Measurements from ENCODE around the gene HSPG2.

The HSPG2 gene

DNA sequence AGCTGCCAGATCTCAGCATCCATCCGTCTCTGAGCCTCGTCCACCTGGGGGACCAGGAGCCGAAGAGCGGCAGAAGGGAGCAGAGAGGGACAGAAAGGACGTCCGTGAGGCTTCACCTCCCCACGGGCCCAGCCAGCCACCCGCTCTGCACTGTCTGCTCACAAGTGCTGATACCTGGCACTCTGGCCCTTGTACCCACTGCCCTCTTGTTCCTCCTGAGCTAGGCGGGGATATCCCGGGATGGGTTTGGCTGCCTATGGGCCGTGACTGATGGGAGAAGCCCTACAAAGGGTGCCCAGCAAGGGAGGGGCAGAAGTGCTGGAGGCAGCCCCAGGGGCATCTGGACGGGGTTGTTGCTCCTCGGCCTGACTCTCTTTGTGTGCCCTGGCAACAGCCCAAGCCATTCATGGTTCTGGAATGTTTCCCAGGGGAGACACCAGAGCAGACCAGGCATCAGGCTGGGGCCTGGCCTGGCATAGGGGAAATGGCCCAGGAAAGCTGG is 67.4 kb downstream of the HSPG2 start:
- Mint-ChIP-seq H3K9me3 (no peaks in the 10 kb centered on the region), H3K27me3 (no peaks in the 10 kb centered on the region), H3K4me3 (no peak overlapping the region), H3K36me3 (ENCODE audit: low read depth) (no peaks in the 10 kb centered on the region), H3K4me1 (ENCODE audit: low read depth) (no peaks in the 10 kb centered on the region), H3K27ac (no peak overlapping the region)
- DNase-seq = no peak

DNA sequence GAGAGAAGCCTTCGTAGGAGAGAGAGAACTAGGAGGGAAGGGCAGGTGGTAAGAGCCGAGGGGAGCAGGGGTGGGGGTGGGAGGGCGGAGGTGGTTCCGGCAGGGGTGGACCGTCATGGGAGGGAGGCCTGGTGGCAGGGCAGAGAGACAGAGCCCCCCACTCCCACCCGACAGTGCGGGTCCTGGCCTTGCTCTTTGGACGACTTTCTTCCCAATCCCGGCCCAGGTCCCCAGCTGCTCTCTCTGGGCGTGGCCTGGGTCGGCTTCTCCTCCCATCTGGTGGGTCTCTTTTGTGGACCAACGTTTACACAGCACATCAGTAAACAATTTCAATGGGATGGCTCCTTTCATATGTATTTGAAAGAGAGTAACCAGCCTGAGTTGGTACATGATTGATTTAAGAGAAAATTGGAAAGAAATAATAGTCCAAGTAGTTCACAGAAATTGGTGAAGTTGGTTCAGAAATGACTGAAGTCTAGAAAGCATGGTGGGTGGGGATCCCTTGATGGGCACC is 68.1 kb downstream of the HSPG2 start:
- no peak overlapping the region for H3K4me3 Mint-ChIP-seq

DNA sequence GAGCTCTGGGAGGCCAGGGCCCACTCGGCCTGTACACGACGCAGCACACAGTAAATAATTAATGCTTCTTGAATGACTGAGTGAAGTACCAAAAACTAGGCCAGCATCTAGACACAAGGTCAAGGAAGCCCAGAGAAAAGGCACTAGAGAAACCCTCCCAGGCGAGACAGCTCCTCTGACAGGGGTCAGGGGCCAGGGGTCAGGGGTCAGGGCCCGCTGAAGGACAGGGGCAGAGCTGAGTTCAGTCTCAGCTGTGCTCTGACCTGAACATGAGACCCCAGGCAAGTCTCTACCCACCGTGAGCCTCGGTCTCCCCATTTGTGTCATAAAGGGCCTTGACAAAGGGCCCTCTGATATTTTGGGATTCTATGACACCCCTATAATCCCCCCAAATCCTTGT is 68.6 kb downstream of the HSPG2 start:
- no peaks in the 10 kb centered on the region for H3K27me3 Mint-ChIP-seq
- H3K36me3 Mint-ChIP-seq (ENCODE audit: low read depth) = no peaks in the 10 kb centered on the region
- no peaks in the 10 kb centered on the region for H3K9me3 Mint-ChIP-seq
- DNase-seq = no peak
- H3K27ac Mint-ChIP-seq = no peak overlapping the region
- no peaks in the 10 kb centered on the region for H3K4me1 Mint-ChIP-seq (ENCODE audit: low read depth)
- H3K4me3 Mint-ChIP-seq = no peak overlapping the region

More for the DNA sequence above, 68.1 kb downstream of the HSPG2 start:
- no peaks in the 10 kb centered on the region for H3K36me3 Mint-ChIP-seq (ENCODE audit: low read depth)
- no peak for DNase-seq
- H3K4me1 Mint-ChIP-seq (ENCODE audit: low read depth) = no peaks in the 10 kb centered on the region
- no peaks in the 10 kb centered on the region for H3K9me3 Mint-ChIP-seq
- H3K27me3 Mint-ChIP-seq = no peaks in the 10 kb centered on the region
- no peak overlapping the region for H3K27ac Mint-ChIP-seq

DNA sequence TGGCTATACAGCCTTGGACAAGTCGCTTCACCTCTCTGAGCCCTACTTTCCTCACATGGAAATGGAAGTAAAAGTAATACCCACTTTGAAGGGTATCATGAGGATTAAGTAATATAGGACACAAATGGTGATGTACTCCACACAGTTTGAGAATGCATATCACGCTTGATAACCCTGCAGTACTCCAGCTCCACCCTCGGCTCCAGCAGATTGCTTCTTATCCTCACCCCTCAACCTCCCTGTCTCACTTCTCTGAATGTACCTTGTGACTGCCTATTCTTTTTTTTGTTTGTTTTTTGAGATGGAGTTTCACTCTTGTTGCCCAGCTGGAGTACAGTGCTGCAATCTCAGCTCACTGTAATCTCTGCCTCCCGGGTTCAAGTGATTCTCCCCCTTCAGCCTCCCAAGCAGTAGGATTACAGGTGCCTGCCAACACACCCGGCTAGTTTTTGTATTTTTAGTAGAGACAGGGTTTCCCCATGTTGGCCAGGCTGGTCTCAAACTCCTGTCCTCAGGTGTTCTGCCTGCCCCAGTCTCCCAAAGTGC is 69.6 kb downstream of the HSPG2 start:
- no peaks in the 10 kb centered on the region for H3K36me3 Mint-ChIP-seq (ENCODE audit: low read depth)
- no peaks in the 10 kb centered on the region for H3K9me3 Mint-ChIP-seq
- H3K27ac Mint-ChIP-seq = no peak overlapping the region
- H3K27me3 Mint-ChIP-seq = no peaks in the 10 kb centered on the region
- H3K4me3 Mint-ChIP-seq = no peak overlapping the region
- no peak for DNase-seq
- H3K4me1 Mint-ChIP-seq (ENCODE audit: low read depth) = no peaks in the 10 kb centered on the region

DNA sequence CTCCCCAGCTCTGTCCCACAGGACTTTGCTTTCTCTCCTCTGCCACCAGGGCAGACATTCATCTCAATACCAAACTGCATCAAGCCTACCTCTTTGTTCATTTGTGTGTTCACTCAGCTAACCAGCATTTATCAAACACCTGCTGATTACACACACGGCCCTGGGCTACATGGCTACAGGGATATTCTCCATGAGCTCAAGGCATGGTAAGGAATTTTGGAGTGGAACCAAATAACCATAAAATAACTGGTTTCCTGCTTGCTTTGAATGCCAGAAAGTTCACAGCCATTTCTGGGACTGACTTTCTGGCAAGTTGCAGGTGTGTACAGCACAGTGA is 70.4 kb downstream of the HSPG2 start:
- Mint-ChIP-seq H3K4me3 (no peak overlapping the region), H3K4me1 (ENCODE audit: low read depth) (no peaks in the 10 kb centered on the region), H3K36me3 (ENCODE audit: low read depth) (no peaks in the 10 kb centered on the region), H3K27me3 (no peaks in the 10 kb centered on the region), H3K9me3 (no peaks in the 10 kb centered on the region), H3K27ac (no peak overlapping the region)
- no peak for DNase-seq

DNA sequence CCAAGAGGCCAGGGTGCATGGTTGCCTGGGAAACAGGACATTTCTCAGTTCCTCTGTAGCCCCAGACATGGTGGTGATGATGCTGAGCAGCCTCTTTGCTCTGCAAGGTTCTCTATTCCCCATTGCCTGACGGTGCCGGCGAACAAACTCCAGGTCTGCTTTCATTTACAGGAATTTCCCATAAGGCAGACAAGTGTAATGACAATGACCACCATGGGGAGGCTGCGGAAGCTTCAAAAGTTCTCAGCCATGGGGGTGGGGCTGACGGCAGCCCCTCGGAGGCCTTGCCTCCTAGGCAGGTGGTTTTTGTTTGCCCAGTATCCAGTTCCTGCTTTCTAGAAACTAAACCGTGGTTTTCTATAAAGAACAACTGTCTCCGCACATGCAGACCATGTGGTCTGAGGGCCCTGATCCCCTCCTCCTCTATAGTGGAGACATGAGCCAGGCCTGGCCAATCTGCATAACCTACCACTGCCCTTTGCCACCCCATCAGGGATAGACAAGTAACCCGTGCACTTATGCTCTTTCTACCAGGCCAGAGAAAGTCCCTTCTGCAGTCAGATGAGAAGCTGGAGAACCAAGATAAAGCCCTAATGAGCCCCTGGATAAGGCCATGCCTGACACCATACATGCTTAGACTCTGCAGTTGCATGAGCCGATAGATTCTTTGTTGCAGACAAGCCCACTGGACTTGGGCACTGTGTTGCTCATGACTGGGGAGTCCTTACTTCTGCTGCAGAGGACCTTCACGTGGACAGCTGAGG is 71.0 kb downstream of the HSPG2 start:
- no peak for DNase-seq
- no peak overlapping the region for H3K27ac Mint-ChIP-seq
- no peaks in the 10 kb centered on the region for H3K4me1 Mint-ChIP-seq (ENCODE audit: low read depth)
- H3K4me3 Mint-ChIP-seq = no peak overlapping the region
- H3K36me3 Mint-ChIP-seq (ENCODE audit: low read depth) = no peaks in the 10 kb centered on the region
- no peaks in the 10 kb centered on the region for H3K27me3 Mint-ChIP-seq
- H3K9me3 Mint-ChIP-seq = no peaks in the 10 kb centered on the region

DNA sequence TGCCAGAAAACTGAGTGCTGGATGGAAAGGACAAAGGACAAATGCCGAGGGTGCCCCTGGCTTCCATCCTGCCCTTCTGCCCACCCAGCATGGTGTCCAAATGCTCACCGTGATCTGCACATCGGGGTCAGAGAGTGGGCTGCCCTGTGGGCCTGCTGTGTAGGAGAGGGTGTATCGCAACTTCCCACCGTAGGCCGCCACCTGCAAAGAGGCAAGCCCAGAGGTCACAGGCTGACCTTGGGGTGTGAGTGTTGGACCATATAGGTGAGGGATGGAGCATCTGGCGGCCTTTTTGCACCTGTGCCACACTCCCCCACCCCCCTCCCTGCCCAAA is 71.5 kb downstream of the HSPG2 start:
- no peaks in the 10 kb centered on the region for H3K36me3 Mint-ChIP-seq (ENCODE audit: low read depth)
- H3K4me3 Mint-ChIP-seq = no peak overlapping the region
- no peaks in the 10 kb centered on the region for H3K9me3 Mint-ChIP-seq
- H3K27me3 Mint-ChIP-seq = no peaks in the 10 kb centered on the region
- no peak for DNase-seq
- H3K27ac Mint-ChIP-seq = no peak overlapping the region
- H3K4me1 Mint-ChIP-seq (ENCODE audit: low read depth) = no peaks in the 10 kb centered on the region

DNA sequence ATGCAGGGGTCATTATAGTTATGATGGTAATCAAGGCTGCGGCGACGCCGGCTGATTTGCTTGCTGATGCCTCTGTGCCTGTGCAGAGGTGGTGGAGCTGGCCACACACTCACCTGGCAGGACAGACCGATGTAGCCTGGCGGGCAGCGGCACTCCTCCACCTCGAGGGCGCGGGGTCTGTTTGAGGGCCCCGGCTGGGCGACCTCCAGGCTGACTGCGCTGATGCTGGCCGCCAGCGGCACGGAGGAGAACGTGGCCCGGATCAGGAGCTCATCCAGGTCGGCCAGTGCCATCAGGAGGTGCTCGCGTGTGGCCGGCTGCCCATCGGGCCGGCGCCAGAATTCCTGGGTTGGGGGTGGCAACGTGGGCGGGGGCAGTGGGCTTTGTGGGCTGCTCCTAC is 72.4 kb downstream of the HSPG2 start:
- H3K27ac Mint-ChIP-seq = no peak overlapping the region
- no peaks in the 10 kb centered on the region for H3K36me3 Mint-ChIP-seq (ENCODE audit: low read depth)
- H3K27me3 Mint-ChIP-seq = no peaks in the 10 kb centered on the region
- H3K9me3 Mint-ChIP-seq = no peaks in the 10 kb centered on the region
- no peak for DNase-seq
- no peaks in the 10 kb centered on the region for H3K4me1 Mint-ChIP-seq (ENCODE audit: low read depth)
- H3K4me3 Mint-ChIP-seq = no peak overlapping the region

DNA sequence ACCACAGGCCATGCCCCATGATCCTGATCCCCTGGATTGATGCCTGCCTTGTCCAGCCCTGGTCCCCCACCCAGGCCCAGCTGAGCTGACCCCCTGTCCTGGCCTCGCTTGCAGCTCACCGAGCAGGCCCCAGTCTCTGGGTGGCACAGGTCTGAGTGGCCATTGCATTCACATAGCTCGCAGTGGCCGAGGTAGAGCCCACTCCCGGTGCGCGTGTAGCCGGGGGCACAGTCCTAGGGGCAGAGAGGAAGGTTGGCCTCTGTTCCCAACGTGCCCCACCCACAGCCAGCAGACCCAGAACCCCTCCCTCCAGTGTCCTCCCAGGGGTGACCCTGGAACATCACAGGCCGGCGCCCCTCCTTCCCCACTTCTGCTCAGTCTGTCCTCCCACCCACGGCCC is 73.1 kb downstream of the HSPG2 start:
- no peaks in the 10 kb centered on the region for H3K4me1 Mint-ChIP-seq (ENCODE audit: low read depth)
- no peak overlapping the region for H3K27ac Mint-ChIP-seq
- no peak overlapping the region for H3K4me3 Mint-ChIP-seq
- no peaks in the 10 kb centered on the region for H3K27me3 Mint-ChIP-seq
- no peaks in the 10 kb centered on the region for H3K36me3 Mint-ChIP-seq (ENCODE audit: low read depth)
- no peaks in the 10 kb centered on the region for H3K9me3 Mint-ChIP-seq
- no peak for DNase-seq

DNA sequence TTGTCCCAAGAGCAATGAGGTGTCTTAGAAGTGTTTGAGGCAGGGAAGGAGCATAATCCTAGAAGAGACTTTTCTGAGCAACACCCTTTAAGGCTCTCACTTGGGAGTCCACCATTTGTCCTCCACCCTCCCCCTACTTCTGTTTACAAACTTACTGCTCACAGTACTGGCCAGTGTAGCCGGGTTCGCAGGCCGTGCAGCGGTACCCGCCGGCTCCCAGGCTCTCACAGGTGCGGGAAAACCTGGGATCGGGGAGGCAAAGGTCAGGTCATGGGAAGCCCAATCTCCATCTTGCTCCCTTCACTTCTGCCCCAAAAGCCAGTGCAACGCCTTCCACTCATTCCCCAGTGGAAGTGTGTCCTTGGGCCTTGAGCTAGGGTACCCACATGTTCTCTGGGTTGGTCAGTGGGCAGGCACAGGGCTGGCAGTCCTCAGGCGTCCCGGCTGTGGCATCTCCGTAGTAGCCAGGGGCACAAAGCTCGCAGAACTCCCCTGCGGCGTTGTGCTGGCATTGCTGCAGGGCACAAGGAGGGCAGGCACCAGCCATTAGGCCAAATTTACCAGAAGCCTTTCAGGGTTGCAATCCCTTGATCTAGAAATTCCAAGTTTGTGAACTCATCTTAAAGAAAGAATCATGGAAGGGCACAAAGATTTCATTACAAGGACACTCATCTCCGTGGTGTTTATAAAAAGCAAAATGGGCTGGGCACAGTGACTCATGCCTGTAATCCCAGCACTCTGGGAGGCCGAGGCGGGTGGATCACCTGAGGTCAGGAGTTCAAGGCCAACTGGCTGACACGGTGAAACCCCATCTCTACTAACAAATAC is 75.3 kb downstream of the HSPG2 start:
- H3K4me3 Mint-ChIP-seq = no peak overlapping the region
- H3K4me1 Mint-ChIP-seq (ENCODE audit: low read depth) = no peaks in the 10 kb centered on the region

DNA sequence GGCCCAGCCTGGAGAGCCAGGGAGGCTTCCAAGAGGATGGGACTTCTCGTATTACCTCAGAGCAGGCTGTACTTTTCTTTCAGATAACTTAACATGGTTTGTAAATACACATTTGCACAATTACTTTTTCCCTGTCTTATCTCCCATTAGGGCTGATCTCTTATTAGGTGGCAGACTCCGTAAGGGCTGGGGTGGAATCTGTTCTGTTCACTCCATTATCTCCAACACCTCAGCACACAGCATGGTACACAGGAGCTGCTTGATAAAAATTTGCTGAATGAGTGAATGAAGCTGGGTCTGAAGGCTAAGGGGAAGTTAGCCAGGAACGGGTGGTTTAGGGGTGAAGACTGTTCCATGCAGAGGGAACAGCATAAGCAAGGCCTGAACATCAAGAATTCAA is 76.1 kb downstream of the HSPG2 start:
- H3K4me3 Mint-ChIP-seq = no peak overlapping the region
- no peak overlapping the region for H3K27ac Mint-ChIP-seq
- no peak for DNase-seq
- H3K36me3 Mint-ChIP-seq (ENCODE audit: low read depth) = no peaks in the 10 kb centered on the region
- H3K27me3 Mint-ChIP-seq = no peaks in the 10 kb centered on the region
- no peaks in the 10 kb centered on the region for H3K9me3 Mint-ChIP-seq
- H3K4me1 Mint-ChIP-seq (ENCODE audit: low read depth) = no peaks in the 10 kb centered on the region

More for the DNA sequence above, 75.3 kb downstream of the HSPG2 start:
- no peak for DNase-seq
- no peaks in the 10 kb centered on the region for H3K27me3 Mint-ChIP-seq
- no peaks in the 10 kb centered on the region for H3K9me3 Mint-ChIP-seq
- H3K27ac Mint-ChIP-seq = no peak overlapping the region
- H3K36me3 Mint-ChIP-seq (ENCODE audit: low read depth) = no peaks in the 10 kb centered on the region

DNA sequence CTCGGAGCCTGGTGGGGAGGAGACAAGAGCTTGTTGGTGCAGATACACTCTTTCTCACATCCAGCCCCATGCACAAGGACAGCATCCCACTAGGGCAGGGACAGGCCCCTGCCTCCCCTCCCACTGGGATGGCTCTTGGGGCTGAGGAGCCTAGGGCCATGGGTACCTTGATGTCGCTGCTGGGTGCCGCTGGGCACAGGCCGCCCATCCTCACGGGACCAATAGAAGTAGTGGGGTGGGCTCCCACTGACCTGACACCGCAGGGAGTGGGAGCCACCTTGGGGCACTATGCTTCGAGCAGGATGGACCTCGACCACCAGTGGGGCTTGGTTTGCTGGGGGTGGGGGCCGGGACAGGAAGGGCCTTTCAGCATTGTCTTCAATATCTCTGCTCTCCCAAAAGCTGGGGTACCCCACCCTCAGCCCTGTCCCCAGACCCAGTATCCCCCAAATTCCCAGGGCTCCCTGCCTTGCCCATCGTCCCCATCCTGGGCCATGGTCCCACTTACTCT is 77.4 kb downstream of the HSPG2 start:
- Mint-ChIP-seq H3K4me3 (no peak overlapping the region), H3K36me3 (ENCODE audit: low read depth) (no peaks in the 10 kb centered on the region), H3K27me3 (no peaks in the 10 kb centered on the region), H3K9me3 (no peaks in the 10 kb centered on the region), H3K27ac (no peak overlapping the region), H3K4me1 (ENCODE audit: low read depth) (no peaks in the 10 kb centered on the region)
- DNase-seq = no peak

DNA sequence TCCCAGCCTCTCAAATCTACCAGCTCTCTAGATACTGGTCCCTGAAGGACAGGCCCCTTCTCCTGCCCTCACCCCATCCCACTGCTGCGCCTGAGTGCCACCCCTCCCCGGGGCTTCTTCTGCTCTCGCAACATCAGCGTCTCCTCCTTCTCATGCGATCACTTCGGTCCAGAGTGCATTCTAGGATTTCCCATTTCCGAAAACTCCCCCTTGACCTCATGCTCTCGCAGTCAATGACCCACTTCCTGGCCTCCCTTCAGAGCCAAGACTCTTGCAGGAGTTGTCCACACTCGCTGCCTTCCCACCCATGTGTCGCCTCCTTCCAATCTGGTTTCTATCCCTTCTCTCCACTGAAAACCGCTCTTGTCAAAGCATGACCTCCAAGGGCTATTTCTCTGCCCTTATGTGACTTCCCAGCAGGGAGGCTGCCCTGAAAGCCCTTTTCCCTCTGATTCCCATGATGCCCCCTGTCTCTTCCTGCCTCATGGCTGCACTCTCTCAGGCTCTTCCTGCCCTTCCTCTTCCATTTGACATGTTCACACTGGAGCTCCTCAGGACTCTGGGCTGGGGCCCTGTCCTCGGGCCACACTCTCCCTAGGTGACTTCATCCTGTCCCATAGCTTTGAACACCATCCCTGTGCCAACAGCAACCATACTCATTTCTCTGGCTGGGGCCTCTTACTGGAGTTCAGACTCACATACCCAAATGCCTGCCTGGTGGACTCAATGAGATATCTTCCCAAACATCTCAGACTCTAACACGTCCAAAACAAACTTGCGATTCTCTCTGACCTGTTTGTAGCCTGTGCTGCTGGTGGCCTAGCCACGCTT is 79.1 kb downstream of the HSPG2 start:
- no peaks in the 10 kb centered on the region for H3K9me3 Mint-ChIP-seq
- no peaks in the 10 kb centered on the region for H3K27me3 Mint-ChIP-seq
- no peaks in the 10 kb centered on the region for H3K4me1 Mint-ChIP-seq (ENCODE audit: low read depth)
- DNase-seq = no peak
- no peaks in the 10 kb centered on the region for H3K36me3 Mint-ChIP-seq (ENCODE audit: low read depth)
- H3K4me3 Mint-ChIP-seq = no peak overlapping the region
- no peak overlapping the region for H3K27ac Mint-ChIP-seq

DNA sequence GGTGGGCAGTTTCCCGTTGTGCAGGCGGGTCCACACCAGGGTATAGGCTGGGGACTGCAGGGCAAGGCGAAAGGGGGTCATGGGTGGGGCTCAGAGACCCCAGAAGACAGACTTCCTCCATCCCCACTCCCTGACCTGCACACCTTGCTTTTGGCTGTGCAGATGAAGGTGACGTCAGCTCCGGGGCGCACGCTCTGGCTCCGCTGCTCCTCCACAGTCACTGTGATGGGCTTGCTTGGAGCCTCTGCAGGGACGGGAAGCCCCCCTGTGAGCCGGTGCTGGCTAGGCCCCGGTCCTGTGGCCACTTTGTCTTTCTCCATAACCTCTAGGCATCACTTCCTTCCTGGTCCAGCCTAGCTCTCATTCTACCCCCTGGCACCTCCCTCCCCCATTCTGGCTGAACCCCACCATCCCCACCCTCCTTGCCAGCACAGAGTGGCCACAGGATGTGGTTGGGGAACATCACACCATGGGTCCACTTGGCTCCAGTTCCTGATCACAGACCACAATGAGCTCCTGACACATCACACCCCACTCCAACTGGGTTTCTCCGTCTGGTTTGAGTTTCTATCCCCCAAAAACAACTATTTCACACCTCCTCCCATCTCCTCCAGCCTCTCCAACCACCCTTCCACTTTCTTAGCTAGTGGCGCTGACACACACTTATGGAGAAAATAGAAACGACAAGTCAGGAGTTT is 79.8 kb downstream of the HSPG2 start:
- H3K4me1 Mint-ChIP-seq (ENCODE audit: low read depth) = no peaks in the 10 kb centered on the region

More for the DNA sequence above, 79.8 kb downstream of the HSPG2 start:
- H3K9me3 Mint-ChIP-seq = no peaks in the 10 kb centered on the region
- DNase-seq = no peak
- H3K4me3 Mint-ChIP-seq = no peak overlapping the region
- no peak overlapping the region for H3K27ac Mint-ChIP-seq
- H3K36me3 Mint-ChIP-seq (ENCODE audit: low read depth) = no peaks in the 10 kb centered on the region
- H3K27me3 Mint-ChIP-seq = no peaks in the 10 kb centered on the region

All from activated T-cell treated with anti-CD3 and anti-CD28 coated beads, Interleukin-2, amount 50 U/mL, for 24 hours (primary cell).